ENCODE data around the gene BEND3. TPM values are rescaled to one million over a fixed set of nuclear protein-coding genes. Genes with fewer than 3 reads are reported as not detected.
A peak's percentile ranks its signal among the peaks of the same experiment; 100 is the strongest.
"Not testable (repeated sequence)": the region's sequence is repeated elsewhere in the genome, so short reads cannot be mapped to it uniquely, and the experiment has no call there.

Gene BEND3
- total RNA-seq, 1 experiment from 2014 or later, result 3.0 TPM

DNA sequence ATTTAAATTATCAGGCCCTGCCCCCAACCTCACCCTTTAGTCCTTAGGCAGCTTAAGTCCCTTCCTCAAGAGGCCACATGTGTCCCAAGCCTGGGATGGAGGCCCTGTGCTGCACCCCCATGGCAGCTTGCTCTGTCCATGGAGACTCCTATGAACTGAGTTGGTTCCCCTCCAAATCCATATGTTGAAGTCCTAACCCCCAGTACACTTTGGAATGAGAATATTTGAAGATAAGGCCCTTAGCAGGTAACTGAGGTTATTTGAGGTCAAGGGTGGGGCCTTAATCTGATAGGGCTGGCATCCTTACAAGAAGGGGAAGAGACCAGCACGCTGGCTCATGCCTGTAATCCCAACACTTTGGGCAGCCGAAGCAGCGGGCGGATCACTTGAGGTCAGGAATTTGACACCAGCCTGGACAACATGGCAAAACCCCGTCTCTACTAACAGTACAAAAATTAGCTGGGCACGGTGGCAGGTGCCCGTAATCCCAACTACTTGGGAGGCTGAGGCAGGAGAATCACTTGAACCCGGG lies 6.7 kb upstream of the BEND3 start:
- DNase-seq (ENCODE audit: extremely low read depth, low read depth), result no peak

DNA sequence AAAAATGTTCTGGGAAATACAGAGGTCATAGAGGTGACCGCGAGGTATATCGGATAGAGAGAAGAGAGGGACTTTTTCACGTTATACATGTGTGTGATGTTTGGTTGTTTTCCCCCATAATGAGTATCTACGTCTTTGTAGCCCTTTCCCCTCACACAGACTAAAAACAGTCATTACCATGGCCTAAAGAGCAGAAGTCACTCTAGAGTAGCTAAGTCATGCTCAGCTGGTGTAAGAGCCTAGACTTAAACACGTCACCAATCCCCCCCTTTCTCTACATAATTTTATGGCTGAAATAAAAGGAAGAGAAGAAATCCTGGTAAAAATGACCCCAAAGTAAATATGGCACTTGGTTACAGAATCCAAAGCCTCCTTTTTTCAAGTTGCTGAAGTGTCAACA lies 6.0 kb upstream of the BEND3 start:
- DNase-seq (ENCODE audit: extremely low read depth, low read depth), result no peak

DNA sequence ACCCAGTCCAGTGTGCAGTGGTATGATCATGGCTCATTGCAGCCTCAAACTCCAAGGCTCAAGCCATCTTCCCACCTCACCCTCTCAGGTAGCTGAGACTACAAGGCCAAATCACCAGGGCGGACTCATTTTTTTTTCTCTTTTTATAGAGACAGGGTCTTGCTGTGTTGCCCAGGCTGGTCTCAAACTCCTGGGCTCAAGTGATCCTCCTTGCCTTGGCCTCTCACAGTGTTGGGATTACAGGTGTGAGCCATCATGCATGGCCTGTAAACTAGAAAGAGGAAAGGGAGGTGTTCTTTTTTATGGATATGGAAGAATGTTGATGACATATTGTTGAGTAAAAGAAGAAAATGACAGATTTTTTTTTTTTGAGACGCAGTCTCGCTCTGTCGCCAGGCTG lies 5.1 kb upstream of the BEND3 start:
- no peak for DNase-seq (ENCODE audit: extremely low read depth, low read depth)

DNA sequence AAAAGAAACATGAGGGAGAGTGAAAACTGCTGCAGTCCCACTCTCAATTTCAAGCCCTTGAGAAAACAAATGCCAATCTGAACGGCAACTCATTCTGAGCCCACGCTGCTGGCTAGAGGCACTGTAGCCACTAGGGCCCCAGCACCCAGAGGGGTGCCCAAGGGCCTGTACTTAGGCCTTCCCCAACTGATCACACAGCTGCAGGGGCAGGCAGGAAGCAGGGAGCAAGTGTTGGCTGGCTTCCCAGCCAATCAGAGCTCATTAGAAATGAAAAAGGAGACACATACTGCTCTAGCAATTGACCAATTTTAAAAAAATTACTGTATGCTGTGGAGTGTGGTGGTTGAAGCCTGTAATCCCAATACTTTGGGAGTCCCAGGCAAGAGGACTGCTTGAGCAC lies 3.7 kb upstream of the BEND3 start:
- DNase-seq (ENCODE audit: extremely low read depth, low read depth), result no peak

DNA sequence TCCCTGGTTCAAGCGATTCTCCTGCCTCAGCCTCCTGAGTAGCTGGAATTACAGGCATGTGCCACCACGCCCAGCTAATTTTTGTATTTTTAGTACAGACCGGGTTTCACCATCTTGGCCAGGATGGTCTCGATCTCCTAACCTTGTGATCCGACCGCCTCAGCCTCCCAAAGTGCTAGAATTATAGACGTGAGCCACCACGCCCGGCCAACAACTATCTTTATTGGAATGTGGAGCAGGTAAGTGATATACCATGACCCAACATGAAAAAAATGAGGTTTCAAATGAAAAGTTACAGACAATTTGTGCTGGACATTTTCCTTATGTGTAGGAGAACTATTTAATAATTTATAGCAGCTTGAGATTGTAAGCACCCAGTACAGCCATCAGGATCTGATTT lies 3.2 kb upstream of the BEND3 start:
- DNase-seq (ENCODE audit: extremely low read depth, low read depth), result not testable (repeated sequence)

DNA sequence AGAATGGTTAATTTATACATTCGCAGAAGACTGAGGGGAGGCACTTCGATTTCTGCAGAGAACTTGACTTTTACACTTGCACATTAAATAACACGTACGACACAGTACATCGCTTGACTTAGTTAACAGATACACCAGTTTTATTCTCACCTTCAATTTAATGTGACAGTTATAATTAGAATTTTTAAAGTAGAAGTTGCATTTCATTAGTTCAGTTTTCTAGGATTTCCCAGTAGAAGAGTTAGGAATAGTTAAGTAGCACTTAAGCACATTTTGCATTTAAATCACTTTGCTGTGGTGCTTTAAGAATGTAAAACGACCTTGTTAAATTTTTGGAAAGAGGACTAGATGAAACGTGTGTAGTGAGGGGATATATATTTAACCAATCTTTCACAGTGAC lies 1.6 kb upstream of the BEND3 start:
- no peak for DNase-seq (ENCODE audit: extremely low read depth, low read depth)

DNA sequence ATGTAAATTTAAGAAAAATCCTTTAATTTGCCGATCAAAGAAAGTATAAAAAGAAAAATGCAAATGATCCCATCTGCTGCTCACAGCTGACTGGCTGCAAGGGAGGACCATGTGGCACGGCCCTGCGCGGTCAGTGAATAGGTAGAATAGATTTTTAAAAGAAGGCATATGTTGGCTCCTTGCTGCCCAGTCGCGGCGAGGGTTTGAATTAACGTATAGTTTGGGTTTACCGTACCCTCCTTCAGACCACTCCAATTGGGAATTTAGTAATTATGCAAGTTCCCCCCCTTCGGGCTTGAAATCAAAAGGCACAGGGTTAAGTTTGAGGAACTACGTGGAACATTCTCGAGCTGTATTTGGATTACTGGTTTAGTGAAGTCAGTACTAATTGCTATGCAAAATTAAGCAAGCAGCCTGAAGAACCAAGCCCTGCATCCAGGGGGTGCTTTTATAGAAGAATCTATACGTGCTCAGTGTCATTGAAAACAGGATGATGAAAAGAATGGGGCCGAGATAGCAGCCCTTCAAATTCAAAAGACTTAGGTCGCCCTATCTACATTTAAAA lies 1.1 kb upstream of the BEND3 start:
- DNase-seq (ENCODE audit: extremely low read depth, low read depth), result no peak

DNA sequence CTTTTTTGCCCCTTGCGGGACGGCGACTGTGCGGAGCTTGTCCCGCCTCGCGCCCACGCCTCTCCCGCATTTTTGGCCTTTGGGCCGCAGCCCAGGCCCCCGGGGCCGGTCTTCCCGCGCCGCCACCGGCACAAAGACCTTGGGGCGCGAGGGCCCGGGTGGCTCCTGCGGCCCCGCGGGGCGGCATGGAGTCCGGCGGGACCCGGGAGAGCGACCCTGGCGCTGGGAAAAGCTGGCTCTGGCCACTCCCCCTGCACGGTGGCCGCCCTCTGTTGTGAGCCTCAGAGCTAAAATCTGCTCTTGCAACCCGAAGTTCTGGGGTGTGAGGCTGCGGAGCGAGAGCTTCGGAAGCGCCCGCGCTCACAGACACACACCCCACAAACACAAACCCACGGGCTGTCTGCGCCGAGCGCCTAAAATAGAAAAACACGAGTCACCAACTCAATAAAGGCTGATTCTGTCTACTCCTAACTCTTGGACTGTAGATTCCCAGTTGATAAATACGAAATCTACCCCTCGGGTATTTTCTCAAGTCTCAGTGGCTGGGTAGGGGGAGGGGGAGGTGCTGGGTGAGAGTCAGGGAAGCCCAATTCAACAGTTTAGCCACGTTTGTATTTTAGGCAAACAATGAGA lies 496 bp upstream of the BEND3 start:
- DNase-seq (ENCODE audit: extremely low read depth, low read depth), result no peak

DNA sequence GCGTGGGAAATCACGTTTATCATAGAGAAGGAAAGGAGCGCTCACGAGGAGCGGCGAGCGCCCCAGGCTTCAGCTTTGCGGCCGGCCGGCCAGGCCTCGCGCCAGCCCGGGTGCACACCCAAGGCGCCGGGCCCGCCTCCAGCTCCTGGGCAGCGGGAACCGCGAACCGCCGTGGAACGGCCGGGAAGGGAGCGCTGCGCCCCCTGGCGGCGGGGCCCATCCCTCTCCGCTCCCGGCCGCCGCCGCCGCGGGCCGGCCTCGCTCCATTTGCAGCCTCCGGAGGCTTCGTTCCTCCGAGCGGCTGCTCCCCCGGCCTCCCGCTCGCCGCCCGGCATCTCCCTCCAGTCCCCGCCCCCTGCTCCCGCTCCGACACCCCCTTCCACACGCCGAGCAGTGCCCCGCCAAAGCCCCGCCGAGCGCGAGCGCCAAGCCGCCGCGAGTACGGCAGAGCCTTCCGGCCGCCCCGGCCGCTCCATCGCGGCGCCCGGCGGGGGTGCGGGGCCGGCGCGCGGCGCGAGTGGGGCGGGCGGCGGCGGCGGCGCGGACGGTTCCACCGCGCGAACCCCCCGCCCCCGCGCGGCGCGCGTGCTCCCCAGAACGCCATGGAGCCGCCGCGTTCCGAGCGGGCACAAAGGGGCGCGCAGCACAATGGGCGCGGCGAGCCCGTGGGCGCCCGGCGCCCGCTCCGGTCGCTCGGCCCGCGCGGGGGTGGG lies 946 bp downstream of the BEND3 start:
- peak; percentile 65 for DNase-seq (ENCODE audit: extremely low read depth, low read depth)

DNA sequence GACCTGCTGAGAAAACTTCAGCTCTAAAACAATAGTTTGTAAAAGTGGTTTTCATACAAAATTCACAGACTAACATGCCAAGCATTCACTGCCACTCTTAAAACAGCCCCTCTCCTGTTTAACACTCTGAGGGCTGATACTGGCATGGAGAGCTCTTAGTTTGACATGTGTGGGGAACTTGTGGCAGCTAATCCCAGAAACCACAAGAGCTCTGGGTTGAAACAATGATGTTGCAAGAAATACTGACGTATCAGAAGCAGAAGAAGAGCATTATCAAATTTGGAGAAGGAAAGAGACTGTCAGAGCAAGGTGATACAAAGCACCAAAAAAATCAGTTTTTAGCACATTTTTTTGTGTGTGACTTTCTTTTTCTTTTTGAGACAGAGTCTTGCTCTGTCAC lies 5.1 kb downstream of the BEND3 start:
- no peak for DNase-seq (ENCODE audit: extremely low read depth, low read depth)

DNA sequence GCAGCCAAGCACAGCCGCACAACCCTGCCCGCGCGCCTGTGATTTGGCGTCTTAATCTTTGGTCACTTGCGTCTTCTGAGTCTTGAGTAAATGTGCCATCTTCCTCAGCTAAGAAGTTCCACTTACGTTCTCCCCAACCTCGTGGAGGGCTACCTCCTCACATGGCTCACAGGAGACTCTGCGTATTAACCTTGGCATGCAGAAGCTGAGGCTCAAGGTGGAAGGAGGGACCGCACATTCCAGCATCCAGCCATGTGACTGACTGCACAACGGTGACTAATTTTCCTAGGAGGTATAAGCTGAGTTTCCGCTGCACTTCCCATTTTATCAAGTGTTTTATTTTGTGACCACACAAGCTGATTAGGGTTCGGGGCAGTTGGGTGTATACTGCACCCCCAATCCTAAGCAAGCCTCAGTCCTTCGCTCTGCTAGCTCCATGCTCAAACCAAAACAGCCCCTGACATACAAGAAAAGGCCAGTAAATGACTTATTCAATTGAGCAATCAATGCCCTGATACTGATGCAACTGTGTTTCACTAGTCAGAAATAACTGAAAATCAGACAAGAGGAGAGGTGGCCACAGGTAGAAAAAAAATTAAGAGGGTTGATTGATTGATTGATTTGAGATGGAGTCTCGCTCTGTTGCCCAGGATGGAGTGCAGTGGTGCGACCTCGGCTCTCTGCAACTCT lies 7.0 kb downstream of the BEND3 start:
- DNase-seq (ENCODE audit: extremely low read depth, low read depth), result no peak

DNA sequence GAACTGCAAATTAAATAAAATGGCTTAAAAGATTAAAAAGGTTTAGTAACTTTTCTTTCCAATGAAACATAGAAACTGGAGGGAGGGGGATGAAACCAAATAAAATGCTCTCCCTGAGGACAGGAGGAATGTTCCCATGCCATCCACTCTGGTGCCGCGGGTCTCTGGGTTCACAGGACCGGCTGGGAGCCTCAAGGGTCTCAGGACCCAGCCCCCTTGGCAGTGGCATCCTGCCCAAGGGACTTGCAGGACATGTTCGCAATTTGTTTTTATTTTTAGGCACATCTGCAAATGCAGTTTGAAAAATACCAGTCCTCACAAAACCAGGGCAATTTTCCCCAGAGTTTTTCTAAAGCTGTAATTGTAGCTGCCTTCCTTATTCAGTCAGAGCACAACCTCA lies 7.5 kb downstream of the BEND3 start:
- DNase-seq (ENCODE audit: extremely low read depth, low read depth), result no peak

DNA sequence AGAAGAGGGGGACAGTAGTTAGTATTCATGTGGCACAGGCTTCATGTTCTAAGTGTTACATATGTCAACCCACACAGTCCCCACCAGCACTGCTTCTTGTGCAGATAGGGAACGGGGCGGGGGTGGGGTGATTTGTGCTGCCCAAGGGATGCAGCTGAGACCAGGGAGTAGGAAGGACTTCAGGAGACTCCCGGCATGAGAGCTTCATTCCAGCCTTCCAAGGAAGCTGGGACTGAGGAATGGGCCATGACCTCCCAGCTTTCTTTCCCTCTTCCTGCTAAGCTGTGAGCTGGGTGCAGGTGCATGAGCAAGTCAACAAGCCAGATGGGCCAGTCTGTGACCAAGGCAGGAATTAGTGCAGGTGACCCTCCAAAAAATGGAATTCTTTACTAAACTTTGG lies 9.2 kb downstream of the BEND3 start:
- no peak for DNase-seq (ENCODE audit: extremely low read depth, low read depth)

DNA sequence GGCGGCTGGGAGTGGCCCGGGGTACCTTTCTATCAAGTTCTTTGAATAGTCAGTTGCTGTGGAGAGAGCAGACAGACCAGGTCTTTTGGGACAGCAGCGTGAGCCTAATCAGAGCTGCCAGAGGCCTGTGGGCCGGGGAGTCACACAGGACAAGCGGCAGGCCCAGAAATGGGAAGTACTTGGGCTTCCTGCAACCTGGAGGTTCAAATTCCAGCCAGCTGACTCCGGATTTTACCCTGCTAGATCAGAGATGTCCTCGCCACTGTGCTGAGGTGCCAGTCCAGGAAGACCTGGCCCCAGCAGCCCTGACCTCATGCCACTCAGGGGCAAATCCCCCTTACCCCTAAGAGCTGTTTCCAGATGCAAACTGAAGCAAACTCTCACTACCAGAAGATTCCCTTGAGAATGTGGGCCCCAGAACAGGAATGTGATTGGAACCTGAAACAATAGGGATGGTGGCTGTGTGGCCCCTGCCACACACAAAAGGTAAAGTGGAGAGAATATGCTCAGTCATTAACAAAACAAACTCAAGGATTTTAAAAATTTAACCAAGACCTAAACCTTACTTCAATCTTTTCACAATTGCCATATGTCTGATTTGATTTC lies 9.7 kb downstream of the BEND3 start:
- DNase-seq (ENCODE audit: extremely low read depth, low read depth), result no peak

DNA sequence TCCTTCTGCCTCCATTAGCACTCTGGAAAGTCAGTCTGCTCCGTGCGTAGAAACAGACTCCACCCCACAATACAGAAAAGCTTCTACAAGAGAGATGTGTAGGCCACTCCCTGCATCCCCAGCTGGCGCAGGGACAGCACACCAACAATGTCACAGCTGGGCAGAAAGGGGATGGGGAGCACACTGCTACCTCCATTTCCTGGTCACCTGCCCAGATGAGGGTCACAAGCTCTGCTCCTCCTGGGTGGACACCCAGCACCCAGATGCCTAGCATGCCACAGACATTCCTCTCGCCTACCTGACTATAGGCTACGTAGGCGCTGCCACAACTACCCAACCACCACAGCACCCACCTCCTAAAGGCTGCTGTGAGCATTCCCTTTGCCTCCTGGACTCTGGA lies 12.2 kb downstream of the BEND3 start:
- DNase-seq (ENCODE audit: extremely low read depth, low read depth), result no peak

DNA sequence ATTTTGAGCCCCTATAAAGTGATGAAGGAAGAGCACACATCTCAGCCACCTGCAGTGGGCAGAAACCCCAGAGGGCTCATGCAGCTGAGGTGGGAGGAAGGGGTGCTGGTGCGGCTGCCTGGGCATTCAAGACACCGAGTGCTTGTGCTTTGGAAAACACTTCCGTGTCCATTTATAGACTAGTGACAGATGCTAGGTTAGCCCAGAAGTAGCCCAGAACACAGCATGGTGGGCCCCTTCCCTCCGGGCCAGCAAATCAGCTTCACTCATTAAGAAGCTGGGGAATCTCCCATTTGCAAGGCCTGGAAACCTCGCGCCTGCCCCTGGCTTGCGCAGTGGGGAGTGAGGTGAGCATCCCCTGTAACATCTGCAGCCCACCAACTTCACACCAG lies 12.9 kb downstream of the BEND3 start:
- DNase-seq (ENCODE audit: extremely low read depth, low read depth), result no peak

DNA sequence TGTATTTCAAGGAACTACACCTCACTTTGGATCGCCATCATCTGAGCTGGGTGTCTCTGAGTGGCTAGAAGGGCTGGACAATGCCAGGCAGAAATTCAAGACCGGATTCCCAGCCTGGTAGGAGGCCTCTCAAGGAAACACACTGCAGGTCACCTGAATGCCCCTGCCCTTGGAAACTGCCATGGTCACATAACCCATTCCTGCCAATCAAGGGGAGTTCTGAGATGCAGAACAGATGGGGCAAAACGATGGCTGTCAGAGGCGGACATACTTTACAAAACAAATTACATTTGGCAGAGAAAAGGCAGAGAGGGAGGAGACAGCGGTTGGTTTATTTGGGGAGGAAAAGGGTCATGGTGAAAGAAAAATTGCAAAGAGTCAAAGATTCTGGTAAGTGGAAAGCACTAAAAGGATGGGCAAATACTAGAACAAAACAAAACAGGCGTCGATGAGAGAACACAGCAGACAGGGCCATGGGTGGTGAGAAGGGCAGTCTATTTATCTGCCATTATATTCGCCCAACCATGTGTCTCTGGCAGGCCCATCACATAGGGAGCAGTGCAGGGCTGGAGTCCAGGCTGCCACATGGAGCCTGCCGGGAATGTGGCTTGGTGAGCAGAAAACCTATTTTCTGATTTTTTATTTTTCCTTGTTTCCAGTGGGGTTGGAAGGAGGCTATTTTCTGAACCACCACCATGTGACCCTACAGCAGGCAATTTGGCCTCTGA lies 13.5 kb downstream of the BEND3 start:
- DNase-seq (ENCODE audit: extremely low read depth, low read depth), result no peak

DNA sequence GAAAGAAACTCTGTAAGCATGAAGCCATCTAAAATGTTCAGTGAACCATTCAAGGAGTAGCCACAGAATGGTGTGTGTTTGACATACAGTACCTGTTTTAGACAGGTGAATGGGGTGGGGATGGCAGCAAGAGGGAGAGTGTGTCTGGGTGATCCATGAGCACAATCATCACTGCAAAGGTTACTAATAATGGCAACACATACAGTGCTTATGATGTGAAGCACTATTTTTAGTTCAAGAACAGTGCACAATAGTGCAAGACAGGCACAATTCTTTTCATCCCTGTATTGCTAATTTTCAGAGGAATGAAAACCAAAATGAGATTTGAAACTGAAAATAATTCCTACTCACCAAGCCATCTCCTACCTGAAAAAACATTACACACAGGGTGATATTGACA lies 14.1 kb downstream of the BEND3 start:
- DNase-seq (ENCODE audit: extremely low read depth, low read depth), result no peak

DNA sequence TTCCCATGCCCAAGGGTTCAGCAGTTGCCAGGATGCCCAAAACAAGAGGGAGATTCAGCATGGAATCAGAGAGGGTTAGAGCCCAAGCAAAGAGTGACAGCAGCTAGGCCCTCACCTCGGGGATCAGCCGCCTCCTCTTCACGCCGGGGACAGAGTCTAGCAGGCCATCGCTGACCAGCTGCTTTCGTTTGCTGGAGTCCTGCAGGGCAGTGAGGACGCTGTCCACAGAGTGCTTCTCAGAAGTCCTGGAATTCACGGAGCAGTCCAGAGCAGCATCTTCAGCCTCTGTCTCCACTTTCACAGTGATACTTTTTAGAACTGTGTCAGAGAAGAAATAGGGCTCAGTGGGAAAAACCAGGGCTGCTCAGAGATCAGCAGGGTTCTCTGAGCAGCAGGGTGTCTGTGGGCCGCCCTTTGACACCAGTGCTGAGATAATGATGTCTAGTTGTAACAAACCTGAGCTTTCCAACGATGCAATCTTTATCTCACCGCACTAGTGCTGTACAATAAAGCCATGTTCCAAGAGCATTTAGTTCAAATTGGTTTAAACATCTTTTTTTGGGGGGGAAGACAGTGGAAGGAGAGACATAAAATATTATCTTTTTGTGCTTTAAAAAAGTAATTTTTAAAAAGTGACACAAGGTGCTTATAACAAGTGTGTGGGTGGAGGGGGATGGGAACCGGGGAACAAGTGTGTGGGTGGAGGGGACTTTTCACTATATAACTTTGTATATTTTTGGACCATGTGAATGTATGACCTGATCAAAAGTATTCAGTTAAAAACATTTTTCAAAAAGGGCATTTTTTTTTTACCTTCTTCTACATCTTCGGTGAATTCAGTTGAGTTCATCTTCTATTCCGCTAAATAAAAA lies 16.6 kb downstream of the BEND3 start:
- no peak for DNase-seq (ENCODE audit: extremely low read depth, low read depth)

DNA sequence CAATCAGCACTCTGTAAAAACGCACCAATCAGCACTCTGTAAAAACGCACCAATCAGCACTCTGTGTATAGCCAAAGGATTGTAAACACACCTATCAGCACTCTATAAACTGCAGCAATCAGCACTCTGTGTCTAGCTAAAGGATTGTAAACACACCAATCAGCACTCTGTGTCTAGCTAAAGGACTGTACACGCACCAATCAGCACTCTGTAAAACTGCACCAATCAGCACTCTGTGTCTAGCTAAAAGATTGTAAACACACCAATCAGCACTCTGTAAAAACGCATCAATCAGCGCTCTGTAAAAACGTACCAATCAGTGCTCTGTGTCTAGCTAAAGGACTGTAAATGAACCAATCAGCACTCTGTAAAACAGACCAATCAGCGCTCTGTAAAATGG lies 30.9 kb downstream of the BEND3 start:
- DNase-seq (ENCODE audit: extremely low read depth, low read depth), result not testable (repeated sequence)
